Sciatic nerve (tissue), 2 donors: ENCODE measurements around the gene CYP4F11. TPM values are rescaled to one million over a fixed set of nuclear protein-coding genes. Genes with fewer than 3 reads are reported as not detected.
"Not testable (repeated sequence)": the region's sequence is repeated elsewhere in the genome, so short reads cannot be mapped to it uniquely, and the experiment has no call there.

Source experiments
- ATAC-seq: fragments of 200-7000 bp; cut with Tn5 transposase; one replicate; pipeline ENCODE4 v1.9.1; 2020; ENCODE audit warnings: mild to moderate bottlenecking, moderate library complexity
- DNase-seq: peaks from one replicate; pipeline ENCODE4 v3.0.0-alpha.2; 2020; ENCODE audit warnings: low spot score
- intact Hi-C: fragments of 100-400 bp; cut with DNase I; formaldehyde crosslinking; loops from one replicate; pipeline ENCODE4 v1.14.2; 2022
- total RNA-seq: library from RNA; stranded (reverse); fragmentation: NEBNext Ultra II Directional; extraction: Animal tissue kit (Norgen Biotek cat#: 25700); gene quantifications from one replicate; pipeline ENCODE4 v1.2.1, GENCODE V29; 2021
- donor health status: DM: no; HTN: no; CAD: no.
- donor health status: DM: no; HTN: no; CAD: no.

CYP4F11 gene
- total RNA-seq, 1 donor from 2014 or later: 2.1 TPM

DNA sequence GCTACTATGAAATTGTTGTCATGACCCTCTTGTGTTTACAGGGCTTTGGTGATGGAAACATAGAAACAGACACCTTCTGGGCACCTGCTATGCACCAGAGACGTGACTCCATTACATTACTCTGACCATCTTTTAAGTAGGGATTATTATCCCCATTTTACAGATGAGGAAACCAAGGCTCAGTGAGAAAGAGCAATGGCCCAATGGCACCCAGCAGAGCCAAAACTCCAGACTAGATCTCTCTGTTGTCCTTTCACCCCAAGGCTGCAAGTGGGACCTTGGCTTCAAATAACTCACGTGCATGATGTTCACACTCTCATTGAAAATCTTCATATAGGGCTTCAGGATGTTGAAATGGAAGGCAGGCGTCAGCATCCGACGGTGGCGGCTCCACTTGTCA, 42.3 kb downstream of the CYP4F11 start:
- DNase-seq (no peak), ATAC-seq (no peak)
- intact Hi-C loops: no loop called here

DNA sequence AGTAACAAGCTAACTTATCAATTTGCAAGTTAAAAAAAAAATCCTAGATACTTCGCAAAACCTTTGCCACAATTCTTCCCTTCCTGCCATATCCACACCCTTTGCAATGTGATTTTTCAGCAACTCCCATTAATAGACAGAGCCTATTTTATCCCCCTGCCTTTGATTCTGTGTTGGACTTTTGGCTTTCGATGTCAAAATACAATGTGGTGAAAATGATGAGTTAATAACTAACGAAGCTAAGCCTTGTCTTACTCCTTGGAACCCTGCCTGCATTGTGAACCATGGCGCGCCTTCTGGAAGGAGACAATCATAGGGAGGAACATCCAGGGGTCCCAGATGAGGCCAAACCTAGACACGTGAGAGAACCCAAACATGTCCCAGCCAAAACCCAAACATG, 42.9 kb downstream of the CYP4F11 start:
- intact Hi-C loops: no loop called here
- ATAC-seq (no peak), DNase-seq (no peak)

DNA sequence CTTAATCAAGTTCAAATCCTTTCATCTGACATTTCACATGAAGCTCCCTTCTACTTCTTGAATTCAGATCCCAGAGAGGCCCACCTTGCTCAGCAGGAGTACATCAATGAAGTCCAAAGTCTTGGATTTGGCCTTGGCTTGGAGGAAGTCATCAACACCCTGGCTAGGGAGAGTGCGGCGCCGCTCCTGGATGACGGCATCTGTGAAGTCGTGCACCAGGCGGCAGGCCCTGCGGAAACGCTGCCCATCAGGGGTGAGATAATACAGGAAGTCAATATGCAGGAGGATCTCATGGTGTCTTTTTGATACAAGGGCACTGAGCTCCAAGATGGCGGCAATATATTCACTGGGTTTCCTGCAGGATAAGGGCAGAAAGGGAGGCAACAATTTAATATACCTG, 45.0 kb downstream of the CYP4F11 start:
- DNase-seq, intact Hi-C loops, ATAC-seq: not testable (repeated sequence)

DNA sequence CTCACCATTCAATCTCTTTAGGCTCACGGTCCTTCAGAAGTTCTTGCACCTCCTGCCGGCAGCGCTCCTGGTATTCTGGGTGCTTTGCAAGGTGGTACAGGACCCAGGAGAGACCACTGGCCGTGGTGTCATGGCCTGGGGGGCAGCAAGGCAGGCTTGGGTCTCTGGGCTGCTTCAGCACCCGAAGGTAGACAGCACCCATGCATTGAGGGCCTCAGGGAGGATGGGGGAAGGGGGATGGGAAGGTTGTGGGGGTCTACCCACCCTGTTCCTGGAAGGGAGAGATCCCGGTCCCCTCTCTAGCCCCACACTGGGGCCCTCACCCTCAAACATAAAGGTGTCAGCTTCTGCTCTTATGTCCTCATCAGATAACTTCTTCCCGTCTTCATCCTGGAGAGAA, 48.4 kb downstream of the CYP4F11 start:
- DNase-seq: no peak
- intact Hi-C loops: no loop called here
- no peak for ATAC-seq

- DNase-seq: no peak
- ATAC-seq: no peak
- intact Hi-C loops: no loop called here
Measured at GRCh38 chr19:15885167-15885566, 49.2 kb downstream of the CYP4F11 start.

DNA sequence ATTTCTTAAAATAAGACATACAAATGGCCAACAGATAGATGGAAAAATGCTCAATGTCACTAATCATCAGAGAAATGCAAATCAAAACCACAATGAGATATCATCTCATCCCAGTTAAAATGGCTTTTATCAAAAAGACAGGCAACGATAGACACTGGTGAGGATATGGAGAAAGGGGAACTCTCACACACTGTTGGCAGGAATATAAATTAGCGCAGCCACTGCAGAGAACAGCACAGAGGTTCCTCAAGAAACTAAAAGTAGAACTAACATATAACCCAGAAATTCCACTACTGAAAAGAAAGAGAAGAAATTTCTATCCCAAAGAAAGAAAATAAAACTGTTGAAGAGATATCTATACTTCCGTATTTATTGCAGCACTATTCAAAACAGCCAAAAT, 51.0 kb downstream of the CYP4F11 start:
- ATAC-seq, intact Hi-C loops, DNase-seq: not testable (repeated sequence)

DNA sequence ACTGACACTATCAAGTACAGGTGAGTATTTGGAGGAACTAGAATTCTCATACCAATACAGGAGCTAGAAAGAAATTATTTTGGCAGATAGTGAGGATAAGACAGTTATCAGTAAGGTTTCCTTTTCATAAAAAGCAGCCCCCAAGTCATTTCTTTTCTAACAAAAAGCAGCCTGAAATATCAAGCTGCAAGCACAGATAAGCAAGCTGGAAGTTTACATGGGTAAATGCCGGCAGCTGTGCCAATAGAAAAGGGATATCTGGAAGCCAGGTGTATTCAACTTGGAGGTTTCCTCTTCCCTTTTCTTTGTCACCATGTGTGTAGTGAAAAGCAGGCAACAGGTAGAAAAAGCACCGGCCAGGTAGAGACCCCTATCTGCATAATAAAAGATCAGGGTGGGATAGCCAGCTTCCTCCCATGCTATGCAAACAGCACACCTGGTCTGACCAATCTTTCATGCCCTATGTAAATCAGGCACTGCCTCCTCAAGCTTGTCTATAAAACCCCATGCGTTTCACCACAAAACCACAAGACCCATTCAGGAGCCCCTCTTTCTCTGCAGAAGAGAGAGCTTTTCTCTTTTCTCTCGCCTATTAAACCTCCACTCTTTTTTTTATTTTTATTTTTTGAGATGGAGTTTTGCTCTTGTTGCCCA, 59.4 kb downstream of the CYP4F11 start:
- DNase-seq: no peak
- intact Hi-C loops: no loop called here

DNA sequence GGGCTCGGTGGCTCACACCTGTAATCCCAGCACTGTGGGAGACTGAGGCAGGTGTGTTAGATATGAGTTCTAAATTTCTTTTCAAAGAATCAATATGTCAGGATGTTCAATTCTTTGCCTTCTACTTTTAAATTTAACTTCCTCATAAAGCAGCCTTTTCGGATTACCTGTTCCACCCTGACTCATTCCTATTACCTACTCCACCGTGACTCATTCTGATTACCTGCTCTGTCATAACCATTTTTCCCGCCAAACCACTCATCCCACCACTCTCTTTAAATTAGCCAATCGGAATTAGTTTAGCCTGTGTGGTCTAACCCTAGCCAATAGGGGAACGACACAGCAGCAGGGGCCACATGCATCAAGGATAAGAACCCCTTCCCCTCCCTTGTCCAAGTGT, 60.6 kb downstream of the CYP4F11 start:
- ATAC-seq, intact Hi-C loops, DNase-seq: not testable (repeated sequence)

More for the DNA sequence above, 59.4 kb downstream of the CYP4F11 start:
- ATAC-seq: no peak

- intact Hi-C loops: no loop called here
- ATAC-seq: no peak
- no peak for DNase-seq
Measured at GRCh38 chr19:15871570-15871969, 62.8 kb downstream of the CYP4F11 start.

DNA sequence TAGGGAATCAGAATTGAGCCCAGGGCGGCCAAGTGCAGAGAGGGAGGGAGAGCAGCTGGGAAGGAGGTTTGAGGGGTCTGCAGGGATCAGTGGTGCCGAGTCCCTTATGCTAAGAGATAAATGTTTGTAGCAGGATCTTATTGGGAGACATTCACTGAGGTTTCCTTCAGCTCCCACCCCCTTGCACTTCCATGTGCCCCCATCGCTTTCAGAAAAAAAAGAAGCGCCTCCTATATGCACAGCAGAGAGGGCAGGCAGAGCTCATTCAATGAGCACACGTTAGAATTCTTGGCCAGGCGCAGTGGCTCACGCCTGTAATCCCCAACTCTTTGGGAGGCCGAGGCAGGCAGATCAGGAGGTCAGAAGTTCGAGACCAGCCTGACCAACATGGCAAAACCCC, 64.5 kb downstream of the CYP4F11 start:
- ATAC-seq (no peak), DNase-seq (no peak)
- intact Hi-C loops: no loop called here

DNA sequence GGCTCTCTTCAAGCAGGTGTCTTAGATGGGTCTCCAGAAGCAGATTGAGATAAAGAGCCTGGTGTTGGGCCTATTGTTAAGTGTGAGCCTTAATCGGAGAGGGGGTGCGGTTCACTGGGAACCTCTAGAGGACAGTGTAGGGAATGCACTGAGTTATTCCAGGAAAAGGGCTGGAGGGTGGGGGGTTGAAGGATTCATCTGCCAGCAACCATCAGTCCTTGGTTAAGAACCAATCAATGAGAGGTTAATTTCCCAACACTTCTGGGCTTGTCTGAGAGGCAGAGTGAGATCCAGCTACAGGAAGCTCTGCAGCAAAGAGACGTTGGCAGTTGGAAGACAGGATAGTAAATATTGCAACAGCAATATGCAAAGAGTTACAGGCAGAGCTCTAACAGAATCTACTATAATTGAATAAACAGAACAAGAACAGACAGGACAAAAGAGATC, 65.2 kb downstream of the CYP4F11 start:
- no peak for DNase-seq
- peak; percentile 51 for ATAC-seq

GRCh38 chr19:15866636-15867035, 67.7 kb downstream of the CYP4F11 start:
- intact Hi-C loops: no loop called here
- no peak for ATAC-seq
- no peak for DNase-seq

More for the DNA sequence above, 65.2 kb downstream of the CYP4F11 start:
- intact Hi-C loops: no loop called here

- intact Hi-C loops: no loop called here
- ATAC-seq (no peak), DNase-seq (no peak)
Measured at GRCh38 chr19:15864824-15865223, 69.5 kb downstream of the CYP4F11 start.

DNA sequence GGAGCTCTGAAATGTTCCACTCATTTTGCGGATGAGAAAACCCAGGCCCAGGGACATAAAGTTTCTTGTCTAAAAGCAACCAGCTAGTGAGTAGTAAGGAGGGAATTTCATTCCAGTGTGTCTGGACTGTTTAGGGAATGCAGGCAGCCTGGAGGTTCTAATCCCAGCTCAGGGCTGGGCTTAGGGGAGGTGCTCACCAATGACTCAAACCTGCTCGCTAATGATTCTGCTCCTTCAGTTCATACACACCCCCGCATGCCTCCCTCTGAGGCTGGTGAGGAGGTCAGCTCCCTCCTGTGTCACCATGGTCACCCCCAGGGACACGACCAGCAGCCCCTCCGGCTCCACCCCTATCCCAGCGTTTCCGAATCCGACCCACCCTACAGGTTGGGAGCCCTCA, 71.1 kb downstream of the CYP4F11 start:
- DNase-seq (no peak), ATAC-seq (no peak)
- intact Hi-C loops: no loop called here

GRCh38 chr19:15862444-15862843, 71.9 kb downstream of the CYP4F11 start:
- DNase-seq: no peak
- intact Hi-C loops: no loop called here
- ATAC-seq: no peak

Other genes with a start within 250 kb of the CYP4F11 start
- not detected for gene OR10H2, start 206.5 kb downstream of the CYP4F11 start, total RNA-seq
- gene OR10H3, start 196.5 kb downstream of the CYP4F11 start, total RNA-seq: not detected
- not detected for gene OR10H5, start 146.9 kb downstream of the CYP4F11 start, total RNA-seq
- gene OR10H1, start 118.9 kb downstream of the CYP4F11 start, total RNA-seq: not detected
- not detected for gene CYP4F2, start 36.5 kb downstream of the CYP4F11 start, total RNA-seq
- not detected for gene OR10H4, start 14.5 kb upstream of the CYP4F11 start, total RNA-seq
- 543 TPM for gene TPM4, start 142.0 kb upstream of the CYP4F11 start, total RNA-seq
- gene RAB8A, start 177.4 kb upstream of the CYP4F11 start, total RNA-seq: 49.6 TPM
- gene HSH2D, start 209.2 kb upstream of the CYP4F11 start, total RNA-seq: 1.2 TPM
- gene CIB3, start 239.0 kb upstream of the CYP4F11 start, total RNA-seq: not detected